Breast epithelium (tissue), 4 donors: ENCODE data around the gene OR12D1. TPM values are rescaled to one million over a fixed set of nuclear protein-coding genes. Genes with fewer than 3 reads are reported as not detected.

Experiments used
- DNase-seq, 2 donors: peaks; one replicate each; pipeline ENCODE4 v3.0.0-alpha.2; 2019; ENCODE audit warnings: low spot score in 2 of 2
- H3K27ac ChIP-seq, 2 donors: fragments of 200-600 bp; sonication (generic) in 1 of 2; one replicate each; pipeline ENCODE4 v1.5.1; 2016 to 2019; ENCODE audit warnings: mild to moderate bottlenecking in 1 of 2
- H3K27me3 ChIP-seq, 2 donors: fragments of 200-600 bp; sonication (generic) in 1 of 2; one replicate each; pipeline versions ENCODE4 v1.5.1 to v1.6.0; 2017 to 2019; ENCODE audit warnings: control low read depth in 1 of 2, mild to moderate bottlenecking in 1 of 2
- H3K36me3 ChIP-seq: fragments of 200-600 bp; one replicate; pipeline ENCODE4 v1.5.1; 2019
- H3K4me1 ChIP-seq, 2 donors: fragments of 200-600 bp; sonication (generic); one replicate each; pipeline ENCODE4 v1.5.1; 2016 to 2019; ENCODE audit warnings: control low read depth in 1 of 2
- H3K4me3 ChIP-seq, 3 donors: fragments of 200-600 bp; sonication (generic); 1 replicate in 2 of 3; 2 replicates in 1 of 3; pipeline ENCODE4 v1.5.1; 2016 to 2019; ENCODE audit warnings: mild to moderate bottlenecking in 3 of 3, moderate library complexity in 2 of 3
- H3K9me3 ChIP-seq, 2 donors: fragments of 200-600 bp; sonication (generic) in 1 of 2; one replicate each; pipeline ENCODE4 v1.5.1; 2016 to 2019; ENCODE audit warnings: control low read depth in 1 of 2
- POLR2A ChIP-seq: fragments of 450-650 bp; IDR thresholded peaks from one replicate; pipeline ENCODE4 v1.6.1; 2016; ENCODE audit warnings: antibody characterized with exemption, mild to moderate bottlenecking, moderate library complexity
- POLR2AphosphoS5 ChIP-seq, 3 donors: sonication (generic); formaldehyde crosslinking; IDR thresholded peaks; one replicate each; pipeline ENCODE4 v1.6.1; 2017; ENCODE audit warnings: antibody characterized with exemption in 3 of 3
- intact Hi-C: fragments of 100-400 bp; cut with DNase I; formaldehyde crosslinking; loops from one replicate; pipeline ENCODE4 v1.15.1; 2023; ENCODE audit warnings: low total_unique reads
- total RNA-seq, 3 donors: library from RNA; depleted of rRNA; stranded (reverse); fragments of >200 nt; gene quantifications; one replicate each; pipeline ENCODE4 v1.1.0, GENCODE V29; 2016
- TF ChIP-seq, protein P1 (sequence below), 3 donors: fragments of 450-650 bp; IDR thresholded peaks; one replicate each; pipeline ENCODE4 v1.5.1; 2016 to 2017; ENCODE audit warnings: antibody characterized with exemption in 3 of 3, mild to moderate bottlenecking in 3 of 3, moderate library complexity in 3 of 3

OR12D1 gene
- total RNA-seq, 3 donors from 2014 or later: not detected

GRCh38 chr6:29465279-29465678 lies 50.6 kb downstream of the OR12D1 start:
- no peak for DNase-seq
- intact Hi-C loops: no loop called here
- Histone ChIP-seq H3K27me3 (peaks cover 0 to 2% of the 10 kb centered on the region in 2 donors), H3K36me3 (no peaks in the 10 kb centered on the region), H3K9me3 (no peaks in the 10 kb centered on the region), H3K4me3 (no peak overlapping the region), H3K27ac (no peak overlapping the region), H3K4me1 (no peaks in the 10 kb centered on the region)
- TF ChIP-seq, protein P1, sequence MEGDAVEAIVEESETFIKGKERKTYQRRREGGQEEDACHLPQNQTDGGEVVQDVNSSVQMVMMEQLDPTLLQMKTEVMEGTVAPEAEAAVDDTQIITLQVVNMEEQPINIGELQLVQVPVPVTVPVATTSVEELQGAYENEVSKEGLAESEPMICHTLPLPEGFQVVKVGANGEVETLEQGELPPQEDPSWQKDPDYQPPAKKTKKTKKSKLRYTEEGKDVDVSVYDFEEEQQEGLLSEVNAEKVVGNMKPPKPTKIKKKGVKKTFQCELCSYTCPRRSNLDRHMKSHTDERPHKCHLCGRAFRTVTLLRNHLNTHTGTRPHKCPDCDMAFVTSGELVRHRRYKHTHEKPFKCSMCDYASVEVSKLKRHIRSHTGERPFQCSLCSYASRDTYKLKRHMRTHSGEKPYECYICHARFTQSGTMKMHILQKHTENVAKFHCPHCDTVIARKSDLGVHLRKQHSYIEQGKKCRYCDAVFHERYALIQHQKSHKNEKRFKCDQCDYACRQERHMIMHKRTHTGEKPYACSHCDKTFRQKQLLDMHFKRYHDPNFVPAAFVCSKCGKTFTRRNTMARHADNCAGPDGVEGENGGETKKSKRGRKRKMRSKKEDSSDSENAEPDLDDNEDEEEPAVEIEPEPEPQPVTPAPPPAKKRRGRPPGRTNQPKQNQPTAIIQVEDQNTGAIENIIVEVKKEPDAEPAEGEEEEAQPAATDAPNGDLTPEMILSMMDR (IDR thresholded peaks at IDR 0.05): no peak
- TF ChIP-seq POLR2AphosphoS5 (IDR thresholded peaks at IDR 0.05): no peak
- TF ChIP-seq POLR2A: no peak

GRCh38 chr6:29465801-29466200 lies 51.1 kb downstream of the OR12D1 start:
- intact Hi-C loops: no loop called here

GRCh38 chr6:29466241-29466640 lies 51.5 kb downstream of the OR12D1 start:
- no peak overlapping the region for H3K27ac ChIP-seq
- H3K27me3 ChIP-seq: peaks cover 0 to 2% of the 10 kb centered on the region in 2 donors
- no peak overlapping the region for H3K4me3 ChIP-seq
- no peak for DNase-seq
- intact Hi-C loops: no loop called here
- H3K9me3 ChIP-seq: no peaks in the 10 kb centered on the region
- H3K4me1 ChIP-seq: no peaks in the 10 kb centered on the region
- no peaks in the 10 kb centered on the region for H3K36me3 ChIP-seq
- TF ChIP-seq POLR2AphosphoS5 (IDR thresholded peaks at IDR 0.05) (no peak), POLR2A (no peak)
- TF ChIP-seq, protein P1 (IDR thresholded peaks at IDR 0.05): no peak

More at GRCh38 chr6:29465801-29466200, 51.1 kb downstream of the OR12D1 start:
- TF ChIP-seq POLR2A: no peak
- no peak for TF ChIP-seq POLR2AphosphoS5 (IDR thresholded peaks at IDR 0.05)
- TF ChIP-seq, protein P1 (IDR thresholded peaks at IDR 0.05): no peak
- no peak overlapping the region for H3K4me3 ChIP-seq
- H3K36me3 ChIP-seq: no peaks in the 10 kb centered on the region
- DNase-seq: no peak
- no peaks in the 10 kb centered on the region for H3K4me1 ChIP-seq
- no peaks in the 10 kb centered on the region for H3K9me3 ChIP-seq
- H3K27me3 ChIP-seq: peaks cover 0 to 2% of the 10 kb centered on the region in 2 donors
- no peak overlapping the region for H3K27ac ChIP-seq

Other genes with a start within 250 kb of the OR12D1 start
- not detected for gene OR2J2, start 244.0 kb upstream of the OR12D1 start, total RNA-seq
- not detected for gene OR14J1, start 113.2 kb upstream of the OR12D1 start, total RNA-seq
- not detected for gene OR5V1, start 46.1 kb upstream of the OR12D1 start, total RNA-seq
- not detected for gene OR12D3, start 39.6 kb upstream of the OR12D1 start, total RNA-seq
- not detected for gene OR12D2, start 19.3 kb upstream of the OR12D1 start, total RNA-seq
- gene OR10C1, start 24.4 kb downstream of the OR12D1 start, total RNA-seq: not detected
- not detected for gene OR11A1, start 42.1 kb downstream of the OR12D1 start, total RNA-seq
- gene OR2H1, start 42.2 kb downstream of the OR12D1 start, total RNA-seq: not detected
- gene MAS1L, start 73.0 kb downstream of the OR12D1 start, total RNA-seq: under 1 TPM in 1 of 3 donors, not detected in 2; 0.48 TPM
- 1 to 10 TPM in 2 of 3 donors, under 1 TPM in 1; 0.80 to 2.9 (median 2.0) TPM for gene UBD, start 144.8 kb downstream of the OR12D1 start, total RNA-seq
- not detected for gene OR2H2, start 170.2 kb downstream of the OR12D1 start, total RNA-seq
- gene GABBR1, start 218.3 kb downstream of the OR12D1 start, total RNA-seq: 10 to 100 TPM; 26.1 to 49.2 (median 48.4) TPM
- gene MOG, start 242.2 kb downstream of the OR12D1 start, total RNA-seq: not detected